Thoracic aorta (tissue), 2 donors: ENCODE measurements around the gene MRM3. TPM values are rescaled to one million over a fixed set of nuclear protein-coding genes. Genes with fewer than 3 reads are reported as not detected.

Experiments used
- ATAC-seq: fragments of 150-250 bp; one replicate; pipeline ENCODE4 v1.8.0; 2017; ENCODE audit warnings: low read depth; ENCODE audit not compliant: insufficient number of reproducible peaks, low FRiP score
- DNase-seq: peaks from one replicate; pipeline ENCODE4 v3.0.0-alpha.2; 2020; ENCODE audit warnings: low spot score
- H3K27ac ChIP-seq, 2 donors: fragments of 200-600 bp; sonication (generic); 1 replicate in 1 of 2; 2 replicates in 1 of 2; pipeline ENCODE4 v1.5.1; 2016; ENCODE audit warnings: mild to moderate bottlenecking in 2 of 2, moderate library complexity in 2 of 2
- H3K27me3 ChIP-seq: fragments of 200-600 bp; sonication (generic); replicated peaks from 2 replicates; pipeline ENCODE4 v1.6.0; 2016; ENCODE audit warnings: mild to moderate bottlenecking; ENCODE audit not compliant: insufficient read depth
- H3K36me3 ChIP-seq: fragments of 200-600 bp; sonication (generic); one replicate; pipeline ENCODE4 v1.5.1; 2016
- H3K4me1 ChIP-seq, 2 donors: fragments of 200-600 bp; sonication (generic); 1 replicate in 1 of 2; 2 replicates in 1 of 2; pipeline versions ENCODE4 v1.5.1 to v1.6.0; 2016; ENCODE audit warnings: low read depth in 2 of 2, mild to moderate bottlenecking in 1 of 2; ENCODE audit not compliant: control insufficient read depth in 1 of 2
- H3K4me3 ChIP-seq: fragments of 200-600 bp; sonication (generic); 2 replicates; pipeline ENCODE4 v1.5.1; 2016; ENCODE audit warnings: mild to moderate bottlenecking
- H3K9me3 ChIP-seq: fragments of 200-600 bp; sonication (generic); 2 replicates; pipeline ENCODE4 v1.5.1; 2016
- total RNA-seq, 2 donors: library from RNA; depleted of rRNA; stranded (reverse); fragments of >200 nt; gene quantifications; one replicate each; pipeline versions ENCODE4 v1.1.0 to v1.2.3, GENCODE V29; 2016
- TF ChIP-seq, protein P1 (sequence below): fragments of 200-600 bp; sonication (generic); IDR thresholded peaks from one replicate; pipeline ENCODE4 v1.5.1; 2019; ENCODE audit warnings: antibody characterized with exemption

Gene MRM3
- total RNA-seq, 2 donors from 2014 or later, result 5.7 to 10.5 TPM

DNA sequence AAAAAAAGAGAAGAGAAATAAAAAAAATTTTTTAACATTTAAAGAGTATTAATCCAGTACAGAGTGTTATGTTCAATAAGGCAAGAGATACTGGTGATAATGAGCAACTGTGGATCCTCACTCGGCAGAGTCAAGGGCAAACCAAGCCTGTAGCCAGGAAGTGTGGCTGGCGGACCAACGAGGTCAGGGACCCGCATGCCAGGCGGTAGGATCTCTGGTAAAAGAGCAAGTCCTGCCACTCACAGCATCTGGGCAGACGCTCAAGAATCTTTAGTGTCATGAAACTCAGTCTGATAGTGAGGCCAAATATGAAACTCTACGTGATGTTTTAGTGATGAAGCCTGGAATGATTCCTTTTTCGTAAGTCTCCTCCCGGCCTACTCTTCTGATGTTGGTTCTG lies 21.8 kb upstream of the MRM3 start:
- DNase-seq, result no peak
- Histone ChIP-seq H3K27me3 (no peaks in the 10 kb centered on the region), H3K27ac (no peak overlapping the region), H3K9me3 (no peaks in the 10 kb centered on the region), H3K4me3 (no peak overlapping the region), H3K4me1 (peaks cover 0 to 11% of the 10 kb centered on the region in 2 donors), H3K36me3 (peaks cover 28% of the 10 kb centered on the region)
- no peak for ATAC-seq
- TF ChIP-seq, protein P1, sequence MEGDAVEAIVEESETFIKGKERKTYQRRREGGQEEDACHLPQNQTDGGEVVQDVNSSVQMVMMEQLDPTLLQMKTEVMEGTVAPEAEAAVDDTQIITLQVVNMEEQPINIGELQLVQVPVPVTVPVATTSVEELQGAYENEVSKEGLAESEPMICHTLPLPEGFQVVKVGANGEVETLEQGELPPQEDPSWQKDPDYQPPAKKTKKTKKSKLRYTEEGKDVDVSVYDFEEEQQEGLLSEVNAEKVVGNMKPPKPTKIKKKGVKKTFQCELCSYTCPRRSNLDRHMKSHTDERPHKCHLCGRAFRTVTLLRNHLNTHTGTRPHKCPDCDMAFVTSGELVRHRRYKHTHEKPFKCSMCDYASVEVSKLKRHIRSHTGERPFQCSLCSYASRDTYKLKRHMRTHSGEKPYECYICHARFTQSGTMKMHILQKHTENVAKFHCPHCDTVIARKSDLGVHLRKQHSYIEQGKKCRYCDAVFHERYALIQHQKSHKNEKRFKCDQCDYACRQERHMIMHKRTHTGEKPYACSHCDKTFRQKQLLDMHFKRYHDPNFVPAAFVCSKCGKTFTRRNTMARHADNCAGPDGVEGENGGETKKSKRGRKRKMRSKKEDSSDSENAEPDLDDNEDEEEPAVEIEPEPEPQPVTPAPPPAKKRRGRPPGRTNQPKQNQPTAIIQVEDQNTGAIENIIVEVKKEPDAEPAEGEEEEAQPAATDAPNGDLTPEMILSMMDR, result no peak

GRCh38 chr17:767076-767475 lies 15.1 kb upstream of the MRM3 start:
- ATAC-seq, result peak; percentile 65

DNA sequence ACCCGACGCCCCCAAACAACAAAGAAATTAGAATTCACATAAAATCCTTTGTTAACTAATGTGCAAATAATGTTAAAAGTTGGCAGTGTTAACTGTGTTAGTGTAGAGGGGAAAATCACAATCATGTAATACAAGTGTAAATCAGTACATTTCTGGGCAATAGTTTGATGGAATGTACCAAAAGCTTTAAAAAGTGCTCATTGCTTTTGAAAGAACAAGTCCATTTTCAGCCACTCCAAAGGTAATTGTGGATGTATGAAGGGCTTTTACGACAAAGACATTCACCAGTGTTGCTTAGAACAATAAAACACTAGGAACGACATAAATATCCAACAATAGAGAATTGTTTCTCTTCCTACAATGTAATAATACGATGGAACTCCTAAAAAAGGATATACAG lies 9.1 kb upstream of the MRM3 start:
- peaks cover 66% of the 10 kb centered on the region for H3K36me3 ChIP-seq
- ATAC-seq, result no peak

More at GRCh38 chr17:767076-767475, 15.1 kb upstream of the MRM3 start:
- peaks cover 0 to 17% of the 10 kb centered on the region in 2 donors for H3K4me1 ChIP-seq
- H3K4me3 ChIP-seq, result peak overlapping the region; percentile 32
- no peaks in the 10 kb centered on the region for H3K9me3 ChIP-seq
- peaks cover 30% of the 10 kb centered on the region for H3K36me3 ChIP-seq
- DNase-seq, result no peak
- TF ChIP-seq, protein P1, result no peak
- H3K27me3 ChIP-seq, result no peaks in the 10 kb centered on the region
- H3K27ac ChIP-seq, result peak overlapping the region; percentile 63 to 81

GRCh38 chr17:773467-774312 lies 8.5 kb upstream of the MRM3 start:
- Histone ChIP-seq H3K4me1 (no peaks in the 10 kb centered on the region), H3K9me3 (no peaks in the 10 kb centered on the region), H3K4me3 (no peak overlapping the region), H3K36me3 (peaks cover 72% of the 10 kb centered on the region), H3K27ac (no peak overlapping the region), H3K27me3 (no peaks in the 10 kb centered on the region)
- TF ChIP-seq, protein P1, result no peak
- no peak for DNase-seq
- no peak for ATAC-seq

More for the DNA sequence above, 9.1 kb upstream of the MRM3 start:
- TF ChIP-seq, protein P1, result no peak
- Histone ChIP-seq H3K9me3 (no peaks in the 10 kb centered on the region), H3K4me1 (no peaks in the 10 kb centered on the region), H3K27me3 (no peaks in the 10 kb centered on the region), H3K4me3 (no peak overlapping the region), H3K27ac (no peak overlapping the region)
- no peak for DNase-seq

DNA sequence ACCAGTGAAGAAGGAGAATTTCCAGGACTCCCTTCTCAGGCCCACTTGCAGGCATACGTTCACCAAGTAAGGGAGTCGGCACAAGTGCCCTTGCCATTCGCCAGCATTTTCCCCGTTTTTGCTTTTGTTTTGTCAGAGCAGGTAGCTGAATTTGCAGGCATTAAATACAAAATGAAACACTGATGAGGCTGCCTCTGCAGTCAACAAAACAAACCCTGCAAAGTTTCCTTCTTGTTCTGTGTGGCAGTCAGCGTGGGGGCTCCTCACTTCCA lies 7.9 kb upstream of the MRM3 start:
- Histone ChIP-seq H3K4me3 (no peak overlapping the region), H3K4me1 (no peaks in the 10 kb centered on the region), H3K27ac (no peak overlapping the region), H3K9me3 (no peaks in the 10 kb centered on the region), H3K36me3 (peaks cover 67% of the 10 kb centered on the region), H3K27me3 (no peaks in the 10 kb centered on the region)
- TF ChIP-seq, protein P1, result no peak
- ATAC-seq (no peak), DNase-seq (no peak)
